ENCODE measurements around the gene HMGN3.

The HMGN3 gene

DNA sequence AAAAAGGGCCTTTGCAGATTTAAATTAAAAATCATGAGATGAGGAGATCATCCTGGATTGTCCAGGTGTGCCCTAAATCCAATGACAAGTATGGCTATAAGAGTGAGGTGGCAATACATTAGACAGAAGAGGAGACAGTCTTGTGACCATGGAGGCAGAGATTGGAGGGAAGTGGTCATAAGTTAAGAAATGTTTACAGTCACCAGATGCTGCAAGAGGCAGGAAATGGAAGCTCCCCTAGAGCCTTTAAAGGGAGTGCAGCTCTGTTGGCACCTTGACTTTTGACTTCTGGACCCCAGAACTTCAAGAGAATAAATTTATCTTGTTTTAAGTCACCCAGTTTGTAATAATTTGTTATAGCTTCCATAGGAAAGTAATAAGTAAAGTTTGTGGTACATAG, 61.1 kb downstream of the HMGN3 start:
- DNase-seq = no peak

- no peak for DNase-seq
Measured at GRCh38 chr6:79170959-79171358, 63.5 kb downstream of the HMGN3 start.

DNA sequence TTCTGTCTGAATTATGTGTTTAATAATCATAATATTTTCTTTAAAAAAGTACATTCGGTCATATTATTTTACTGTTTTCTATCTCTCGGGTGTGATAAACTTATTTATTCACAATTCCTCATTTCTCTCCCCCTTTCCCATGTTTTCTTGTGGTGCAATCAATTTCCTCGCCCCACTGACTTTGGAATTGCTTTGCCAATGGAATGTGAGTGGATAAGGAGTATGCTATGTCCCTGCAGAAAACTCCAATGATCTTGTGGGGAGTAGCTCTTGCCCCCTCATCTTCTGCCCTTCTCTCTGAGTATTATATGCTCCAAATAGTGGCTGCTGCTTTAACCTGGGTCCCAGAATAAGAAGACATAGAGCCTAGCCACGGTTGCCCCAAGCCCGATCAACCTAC, 64.1 kb downstream of the HMGN3 start:
- no peak for DNase-seq

DNA sequence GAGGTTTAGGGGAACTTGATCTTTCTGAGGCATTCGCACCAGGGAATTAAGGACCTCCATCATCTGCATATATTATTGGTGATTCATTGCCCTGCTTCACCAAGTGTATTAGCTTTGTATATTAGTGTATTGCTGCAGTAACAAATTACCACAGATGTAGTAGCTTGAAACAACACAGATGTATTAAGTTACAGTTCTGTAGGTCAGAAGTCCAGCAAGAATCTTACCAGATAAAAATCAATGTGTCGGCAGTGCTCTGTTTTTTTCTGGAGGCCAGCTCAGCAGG, 65.8 kb downstream of the HMGN3 start:
- DNase-seq = no peak

DNA sequence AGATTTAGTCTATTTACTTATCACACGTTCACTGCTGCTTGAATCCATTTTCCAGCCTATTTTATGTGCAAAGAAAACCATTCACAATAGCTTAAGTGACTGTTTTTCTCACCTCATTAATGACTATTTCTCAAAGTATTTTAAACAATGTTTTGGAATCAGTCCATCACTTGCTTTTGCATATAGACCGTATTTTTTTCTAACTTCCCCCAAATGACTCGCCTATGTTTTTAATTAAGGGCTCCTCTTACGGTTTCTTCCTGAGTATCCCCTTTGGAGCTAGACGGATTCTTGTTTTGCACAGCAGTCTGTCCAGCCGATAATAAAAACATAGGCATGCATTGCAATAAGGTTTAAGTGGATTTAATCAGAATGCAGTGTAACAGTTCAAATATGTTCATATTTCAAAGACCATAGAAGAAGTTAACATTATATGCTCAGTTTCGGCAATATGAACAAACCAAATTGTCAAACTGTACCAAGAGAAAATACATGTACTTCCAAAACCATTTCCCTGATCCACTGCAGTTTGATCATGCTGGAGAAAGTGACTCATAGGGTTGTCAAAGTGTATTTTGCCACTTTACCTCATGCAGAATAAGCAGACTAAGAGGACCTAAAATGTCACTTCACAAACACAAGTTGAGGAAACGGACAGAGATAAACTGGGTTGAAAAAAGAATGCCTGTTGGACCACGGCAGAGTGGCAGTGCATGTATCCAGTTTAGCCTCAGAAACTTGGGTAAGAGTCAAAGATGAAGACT, 66.4 kb downstream of the HMGN3 start:
- no peak for DNase-seq

DNA sequence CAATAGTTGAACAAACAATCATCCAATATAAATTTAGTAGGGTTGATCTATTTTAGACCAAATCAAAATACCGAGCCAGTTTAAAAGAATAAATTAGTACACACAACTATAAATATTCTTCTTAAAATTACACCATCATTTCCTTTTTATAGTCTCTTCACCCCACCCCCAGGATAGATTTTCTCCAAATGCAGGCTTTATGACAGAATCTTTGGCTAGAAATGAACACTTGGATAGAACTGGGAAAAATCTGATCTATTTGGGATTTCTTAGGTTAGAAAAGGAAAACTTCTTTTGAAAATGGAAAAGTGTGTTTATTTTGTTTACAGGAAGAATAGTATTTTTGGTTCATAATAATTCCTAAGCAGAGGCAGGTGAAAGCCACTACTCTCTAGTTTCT, 74.6 kb downstream of the HMGN3 start:
- no peak for DNase-seq

DNA sequence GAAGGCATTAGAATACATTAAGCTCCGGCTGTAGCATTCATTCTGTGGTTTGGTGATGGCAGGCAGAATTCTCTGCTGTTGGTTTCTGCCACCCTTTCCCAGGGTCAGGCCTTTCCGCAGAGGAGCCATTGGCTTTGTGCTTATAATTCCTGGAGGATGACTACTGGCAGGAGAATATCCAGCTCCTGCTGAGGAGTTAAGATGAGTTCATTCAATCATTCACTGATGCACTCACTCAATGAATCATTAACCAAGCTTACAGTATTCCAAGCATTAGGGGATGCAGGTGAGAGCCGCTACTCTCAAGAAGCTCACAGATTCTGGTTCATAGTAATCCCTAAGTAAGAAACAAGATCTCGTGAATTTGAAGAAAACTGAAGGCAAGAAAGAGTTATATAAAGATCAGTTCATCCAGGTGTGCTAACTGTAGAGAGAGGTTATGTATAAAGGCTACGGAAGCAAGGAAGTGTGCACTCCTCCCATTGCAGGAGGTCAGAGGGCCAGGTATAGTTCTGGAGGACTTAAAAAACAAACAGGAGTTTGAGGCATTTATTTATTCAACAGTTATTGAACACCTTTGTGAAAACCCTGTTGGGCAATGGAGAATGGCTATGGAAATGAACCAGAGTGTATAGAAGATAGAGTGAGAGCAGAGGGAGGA, 75.5 kb downstream of the HMGN3 start:
- no peak for DNase-seq

- DNase-seq = no peak
Measured at GRCh38 chr6:79157961-79158644, 76.4 kb downstream of the HMGN3 start.

- no peak for DNase-seq
Measured at GRCh38 chr6:79152269-79152737, 82.2 kb downstream of the HMGN3 start.

Measured in SHP77 treated with DMSO at 0.1 percent for 48 hours (cell line).